Keratinocyte (primary cell): ENCODE measurements around the gene NIPBL. TPM values are rescaled to one million over a fixed set of nuclear protein-coding genes. Genes with fewer than 3 reads are reported as not detected.

Source experiments
- DNase-seq: peaks from one replicate; pipeline ENCODE4 v3.0.0-alpha.2; 2011; ENCODE audit warnings: low read depth, missing footprints, low spot score
- FAIRE-seq: peaks from 2 replicates; lab custom pipeline; 2011; peaks lifted over from hg19 to GRCh38; lab: Jason Lieb, UNC
- H2AFZ ChIP-seq: 2 replicates; pipeline ENCODE4 v1.6.0; 2012; ENCODE audit warnings: low read length, control low read depth, inconsistent platforms; ENCODE audit not compliant: control insufficient read depth
- H3K27ac ChIP-seq: 2 replicates; pipeline ENCODE4 v1.5.1; 2011; ENCODE audit warnings: low read length; ENCODE audit not compliant: control insufficient read depth, insufficient read depth
- H3K27me3 ChIP-seq: 3 replicates; pipeline ENCODE4 v1.6.0; 2011; ENCODE audit warnings: low read length; ENCODE audit not compliant: control insufficient read depth, insufficient read depth; ENCODE audit errors: extremely low read depth
- H3K36me3 ChIP-seq, 2 experiments: 2 replicates in 1 of 2; 3 replicates in 1 of 2; pipeline ENCODE4 v1.5.1; 2011; ENCODE audit warnings: low read length in 2 of 2, mild to moderate bottlenecking in 1 of 2; ENCODE audit not compliant: control insufficient read depth in 2 of 2, insufficient read depth in 2 of 2; ENCODE audit errors: extremely low read depth in 1 of 2
- H3K4me1 ChIP-seq: 3 replicates; pipeline ENCODE4 v1.5.1; 2011; ENCODE audit warnings: low read length; ENCODE audit not compliant: control insufficient read depth, insufficient read depth; ENCODE audit errors: extremely low read depth
- H3K4me2 ChIP-seq: 3 replicates; pipeline ENCODE4 v1.6.0; 2011; ENCODE audit warnings: low read depth, low read length; ENCODE audit not compliant: control insufficient read depth, insufficient read depth; ENCODE audit errors: extremely low read depth
- H3K4me3 ChIP-seq, 3 experiments: fragments of 200-600 bp in 1 of 3; sonication (generic) in 1 of 3; 2 replicates in 2 of 3; 3 replicates in 1 of 3; pipeline ENCODE4 v1.5.1; 2011 to 2016; ENCODE audit warnings: low read length in 3 of 3, mild to moderate bottlenecking in 3 of 3, control low read depth in 2 of 3, inconsistent platforms in 1 of 3, low read depth in 1 of 3, mixed read lengths in 1 of 3, mixed run types in 1 of 3, moderate library complexity in 1 of 3; ENCODE audit not compliant: control insufficient read depth in 2 of 3, insufficient read depth in 2 of 3; ENCODE audit errors: extremely low read depth in 1 of 3
- H3K79me2 ChIP-seq: 2 replicates; pipeline ENCODE4 v1.6.0; 2012; ENCODE audit warnings: low read length; ENCODE audit not compliant: control insufficient read depth, insufficient read depth
- H3K9ac ChIP-seq: 3 replicates; pipeline ENCODE4 v1.6.0; 2011; ENCODE audit warnings: low read length; ENCODE audit not compliant: control insufficient read depth, insufficient read depth; ENCODE audit errors: extremely low read depth
- H3K9me1 ChIP-seq: 3 replicates; pipeline ENCODE4 v1.6.0; 2011; ENCODE audit warnings: low read length; ENCODE audit not compliant: control insufficient read depth, insufficient read depth; ENCODE audit errors: extremely low read depth
- H3K9me3 ChIP-seq: 2 replicates; pipeline ENCODE4 v1.5.1; 2012; ENCODE audit warnings: low read depth, low read length; ENCODE audit not compliant: control insufficient read depth
- H4K20me1 ChIP-seq: 3 replicates; pipeline ENCODE4 v1.6.0; 2011; ENCODE audit warnings: low read length; ENCODE audit not compliant: control insufficient read depth, insufficient read depth; ENCODE audit errors: extremely low read depth
- CTCF ChIP-seq, 3 experiments: IDR thresholded peaks in 1 of 3; conservative IDR thresholded peaks in 1 of 3; optimal IDR thresholded peaks in 1 of 3; 2 replicates in 2 of 3; 3 replicates in 1 of 3; pipeline versions ENCODE3 to v1.5.1; 2011; ENCODE audit warnings: low read length in 3 of 3, mild to moderate bottlenecking in 3 of 3, moderate library complexity in 2 of 3, control low read depth in 1 of 3, inconsistent platforms in 1 of 3; ENCODE audit not compliant: insufficient read depth in 2 of 3; ENCODE audit errors: extremely low read depth in 1 of 3
- EZH2 ChIP-seq: IDR thresholded peaks from one replicate; pipeline ENCODE4 v1.6.1; 2012; ENCODE audit warnings: inconsistent platforms, mild to moderate bottlenecking, low read length, moderate library complexity
- dilution Hi-C: fragments of 300-500 bp; cut with MboI; formaldehyde crosslinking; loops from one replicate; pipeline ENCODE4 v1.7.0; 2020; ENCODE audit warnings: low sequenced_read_pairs; ENCODE audit not compliant: extremely low pct_ligation_motif_present
- polyA plus RNA-seq, 5 experiments: library from polyadenylated mRNA; depleted of rRNA in 3 of 5; stranded (reverse) in 3 of 5; stranded (forward) in 1 of 5; unstranded in 1 of 5; fragments of >200 nt; gene quantifications; 1 replicate in 1 of 5; 2 replicates in 3 of 5; 3 replicates in 1 of 5; pipeline versions ENCODE4 v1.2.1 to v1.2.3, GENCODE V29; 2011 to 2012; ENCODE audit warnings: missing spikeins in 2 of 5, low read depth in 1 of 5, low replicate concordance in 1 of 5

Gene NIPBL
- polyA plus RNA-seq, 1 donor (not counting 4 experiments of a cell fraction or from before 2014, with no cell fraction given): 23.4 TPM

- TF ChIP-seq EZH2 (no peak), CTCF (optimal IDR thresholded peaks at IDR 0.05 in 1 of 3, IDR thresholded peaks at IDR 0.05 in 1 of 3, conservative IDR thresholded peaks at IDR 0.05 in 1 of 3; ENCODE audit: extremely low read depth in 1 of 3, insufficient read depth in 2 of 3, low read length in 3 of 3) (no peak)
- DNase-seq: no peak
- peak; percentile 9 for FAIRE-seq
- no peak overlapping the region for H3K27ac ChIP-seq
- no peak overlapping the region for H3K4me2 ChIP-seq
- H2AFZ ChIP-seq: no peak overlapping the region
- H3K36me3 ChIP-seq: no peaks in the 10 kb centered on the region
- no peaks in the 10 kb centered on the region for H3K27me3 ChIP-seq
- H3K9ac ChIP-seq: no peak overlapping the region
- dilution Hi-C loops: no loop called here
- H3K9me3 ChIP-seq: no peaks in the 10 kb centered on the region
- H3K9me1 ChIP-seq: no peaks in the 10 kb centered on the region
- peaks cover 5% of the 10 kb centered on the region for H3K4me1 ChIP-seq
- H3K4me3 ChIP-seq: no peak overlapping the region
- no peaks in the 10 kb centered on the region for H4K20me1 ChIP-seq
- no peaks in the 10 kb centered on the region for H3K79me2 ChIP-seq
Observed at GRCh38 chr5:37071487-37071886, 194.9 kb downstream of the NIPBL start.

- no peaks in the 10 kb centered on the region for H4K20me1 ChIP-seq
- peaks cover 0 to 2% of the 10 kb centered on the region in 2 experiments for H3K36me3 ChIP-seq
- peaks cover 5% of the 10 kb centered on the region for H3K4me1 ChIP-seq
- DNase-seq: no peak
- H3K27me3 ChIP-seq: no peaks in the 10 kb centered on the region
- peak; percentile 61 for FAIRE-seq
- H3K9ac ChIP-seq: no peak overlapping the region
- no peak overlapping the region for H3K4me3 ChIP-seq
- no peaks in the 10 kb centered on the region for H3K9me1 ChIP-seq
- H2AFZ ChIP-seq: no peak overlapping the region
- dilution Hi-C loops: no loop called here
- H3K79me2 ChIP-seq: no peaks in the 10 kb centered on the region
- TF ChIP-seq CTCF (optimal IDR thresholded peaks at IDR 0.05 in 1 of 3, IDR thresholded peaks at IDR 0.05 in 1 of 3, conservative IDR thresholded peaks at IDR 0.05 in 1 of 3; ENCODE audit: extremely low read depth in 1 of 3, insufficient read depth in 2 of 3, low read length in 3 of 3) (no peak), EZH2 (no peak)
- H3K27ac ChIP-seq: no peak overlapping the region
- H3K4me2 ChIP-seq: no peak overlapping the region
- no peaks in the 10 kb centered on the region for H3K9me3 ChIP-seq
Observed at GRCh38 chr5:37071901-37072581, 195.5 kb downstream of the NIPBL start.
